Endothelial cell of umbilical vein (primary cell): ENCODE data around the gene GOLGA3. TPM values are rescaled to one million over a fixed set of nuclear protein-coding genes. Genes with fewer than 3 reads are reported as not detected.

ENCODE experiments used
- BruUV-seq: library from RNA; stranded (reverse); fragments of 400-500 nt; replicated peaks from 2 replicates; lab custom pipeline; 2021; lab: Mats Ljungman, UMichigan
- CTCF ChIA-PET: fragments of 300-600, 350-600 bp; sonication (Branson Sonifier 250); formaldehyde crosslinking; loops from one replicate; lab custom pipeline; 2021; ENCODE audit warnings: antibody characterized with exemption, inconsistent platforms; lab: Charles Lee
- POLR2A ChIA-PET: fragments of 300-600, 350-600 bp; sonication (Branson Sonifier 250); formaldehyde crosslinking; loops from one replicate; lab custom pipeline; 2021; ENCODE audit warnings: antibody characterized with exemption, inconsistent platforms; lab: Charles Lee
- DNase-seq: peaks from one replicate; pipeline ENCODE4 v3.0.0-alpha.2; 2011; ENCODE audit warnings: low read depth, low spot score
- FAIRE-seq: peaks from 2 replicates; lab custom pipeline; 2011; peaks lifted over from hg19 to GRCh38; lab: Jason Lieb, UNC
- H2AFZ ChIP-seq: 2 replicates; pipeline ENCODE4 v1.6.0; 2012; ENCODE audit warnings: low read depth, low read length, control low read depth, inconsistent platforms
- H3K27ac ChIP-seq: 2 replicates; pipeline ENCODE4 v1.5.1; 2011; ENCODE audit warnings: low read depth, mild to moderate bottlenecking, control low read depth, low read length, moderate library complexity; ENCODE audit not compliant: insufficient read depth
- H3K27me3 ChIP-seq, 2 experiments: 2 replicates each; pipeline versions ENCODE4 v1.6.0 to v1.6.1; 2011; ENCODE audit warnings: low read length in 2 of 2, mixed read lengths in 1 of 2; ENCODE audit not compliant: control insufficient read depth in 2 of 2, insufficient read depth in 2 of 2
- H3K36me3 ChIP-seq, 2 experiments: 2 replicates in 1 of 2; 3 replicates in 1 of 2; pipeline ENCODE4 v1.5.1; 2011; ENCODE audit warnings: low read length in 2 of 2, mild to moderate bottlenecking in 1 of 2, moderate library complexity in 1 of 2; ENCODE audit not compliant: control insufficient read depth in 2 of 2, insufficient read depth in 2 of 2; ENCODE audit errors: extremely low read depth in 1 of 2
- H3K4me1 ChIP-seq: 3 replicates; pipeline ENCODE4 v1.5.1; 2011; ENCODE audit warnings: mild to moderate bottlenecking, low read length; ENCODE audit not compliant: control insufficient read depth, insufficient read depth; ENCODE audit errors: extremely low read depth
- H3K4me2 ChIP-seq: 2 replicates; pipeline ENCODE4 v1.6.1; 2011; ENCODE audit warnings: low read length, control low read depth, mixed read lengths; ENCODE audit not compliant: insufficient read depth
- H3K4me3 ChIP-seq, 3 experiments: fragments of 200-600 bp in 1 of 3; sonication (generic), shearing (Covaris generic) in 1 of 3; replicated peaks in 1 of 3; 2 replicates each; pipeline ENCODE4 v1.5.1; 2011 to 2016; ENCODE audit warnings: control low read depth in 3 of 3, low read length in 3 of 3, mild to moderate bottlenecking in 2 of 3, inconsistent platforms in 1 of 3, low read depth in 1 of 3, moderate library complexity in 1 of 3; ENCODE audit not compliant: insufficient read depth in 1 of 3
- H3K79me2 ChIP-seq: 2 replicates; pipeline ENCODE4 v1.6.0; 2012; ENCODE audit warnings: low read length, inconsistent platforms; ENCODE audit not compliant: control insufficient read depth, insufficient read depth
- H3K9ac ChIP-seq: replicated peaks from 2 replicates; pipeline ENCODE3; 2011; ENCODE audit warnings: low read length, control low read depth; ENCODE audit not compliant: insufficient read depth; ENCODE audit errors: extremely low read depth
- H3K9me1 ChIP-seq: replicated peaks from 3 replicates; pipeline ENCODE4 v1.6.0; 2011; ENCODE audit warnings: mild to moderate bottlenecking, low read length; ENCODE audit not compliant: control insufficient read depth, insufficient read depth; ENCODE audit errors: extremely low read depth
- H3K9me3 ChIP-seq: replicated peaks from 2 replicates; pipeline ENCODE4 v1.5.1; 2012; ENCODE audit warnings: low read length, inconsistent platforms; ENCODE audit not compliant: control insufficient read depth, insufficient read depth
- H4K20me1 ChIP-seq: replicated peaks from 2 replicates; pipeline ENCODE3; 2011; ENCODE audit warnings: mild to moderate bottlenecking, low read length; ENCODE audit not compliant: control insufficient read depth, insufficient read depth; ENCODE audit errors: extremely low read depth
- CTCF ChIP-seq, 2 donors: IDR thresholded peaks; 1 replicate in 1 of 2; 2 replicates in 1 of 2; pipeline ENCODE4 v1.5.1; 2011; ENCODE audit warnings: low read length in 2 of 2, mild to moderate bottlenecking in 2 of 2, moderate library complexity in 2 of 2, control low read depth in 1 of 2, inconsistent platforms in 1 of 2, low read depth in 1 of 2; ENCODE audit not compliant: insufficient read depth in 1 of 2; ENCODE audit errors: extremely low read depth in 1 of 2
- EZH2 ChIP-seq: IDR thresholded peaks from 2 replicates; pipeline ENCODE4 v1.6.1; 2012; ENCODE audit warnings: borderline replicate concordance, low read depth, mild to moderate bottlenecking, moderate library complexity, low read length, inconsistent platforms; ENCODE audit not compliant: severe bottlenecking
- FOS ChIP-seq: IDR thresholded peaks from 2 replicates; pipeline ENCODE4 v1.6.1; 2011; ENCODE audit warnings: mild to moderate bottlenecking, low read length, moderate library complexity, borderline replicate concordance; ENCODE audit not compliant: insufficient read depth
- GATA2 ChIP-seq: IDR thresholded peaks from 2 replicates; pipeline ENCODE4 v1.7.0; 2011; ENCODE audit warnings: low read depth, mild to moderate bottlenecking, moderate library complexity, mixed read lengths, low read length; ENCODE audit not compliant: insufficient read length, insufficient read depth
- JUN ChIP-seq: IDR thresholded peaks from 2 replicates; pipeline ENCODE4 v1.6.1; 2011; ENCODE audit warnings: borderline replicate concordance, low read depth; ENCODE audit not compliant: insufficient read length, insufficient read depth
- MAX ChIP-seq: IDR thresholded peaks from 2 replicates; pipeline ENCODE4 v1.6.1; 2011; ENCODE audit not compliant: insufficient read depth, insufficient read length
- MYC ChIP-seq: IDR thresholded peaks from one replicate; pipeline ENCODE4 v1.6.1; 2011; ENCODE audit warnings: mild to moderate bottlenecking, low read depth, low read length
- POLR2A ChIP-seq: IDR thresholded peaks from 2 replicates; pipeline ENCODE4 v1.6.1; 2012; ENCODE audit warnings: low read depth, mild to moderate bottlenecking, control low read depth, low read length
- POLR2AphosphoS5 ChIP-seq: IDR thresholded peaks from 2 replicates; pipeline ENCODE4 v1.6.1; 2012; ENCODE audit warnings: low read depth, mild to moderate bottlenecking, control low read depth, low read length, moderate library complexity; ENCODE audit not compliant: insufficient read depth
- dilution Hi-C: fragments of 300-500 bp; cut with MboI; formaldehyde crosslinking; loops from one replicate; pipeline ENCODE4 v1.15.0; 2019; ENCODE audit warnings: low sequenced_read_pairs; ENCODE audit not compliant: extremely low pct_ligation_motif_present
- intact Hi-C: fragments of 100-400 bp; cut with micrococcal nuclease; formaldehyde crosslinking; loops from one replicate; pipeline ENCODE4 v1.10.0; 2022
- polyA plus RNA-seq, 4 experiments: library from polyadenylated mRNA; depleted of rRNA in 3 of 4; stranded (reverse) in 3 of 4; unstranded in 1 of 4; fragments of >200 nt; gene quantifications; 2 replicates each; pipeline versions ENCODE4 v1.2.1 to v1.2.3, GENCODE V29; 2011 to 2012; ENCODE audit warnings: missing spikeins in 1 of 4
- total RNA-seq: library from RNA; stranded (reverse); gene quantifications from 2 replicates; pipeline ENCODE4 v1.2.3, GENCODE V29; 2021

The GOLGA3 gene
- total and polyA plus RNA-seq, 2 donors (not counting 3 experiments of a cell fraction or from before 2014, with no cell fraction given): 18.4 to 86.0 TPM

GRCh38 chr12:132803125-132803524, 25.5 kb downstream of the GOLGA3 start:
- H3K4me1 ChIP-seq: no peaks in the 10 kb centered on the region
- no peak overlapping the region for H3K27ac ChIP-seq
- no peak for DNase-seq
- H3K9ac ChIP-seq: no peak overlapping the region
- ChIA-PET CTCF (no interaction called here), POLR2A (no interaction called here)
- H2AFZ ChIP-seq: no peak overlapping the region
- dilution Hi-C loops: no loop called here
- H4K20me1 ChIP-seq: no peaks in the 10 kb centered on the region
- H3K79me2 ChIP-seq: peaks cover 22% of the 10 kb centered on the region
- peaks cover 21 to 62% of the 10 kb centered on the region in 2 experiments for H3K36me3 ChIP-seq
- no peaks in the 10 kb centered on the region for H3K27me3 ChIP-seq
- BruUV-seq: no TSS peak
- intact Hi-C loops: no loop called here
- H3K9me3 ChIP-seq: no peaks in the 10 kb centered on the region
- H3K4me2 ChIP-seq: no peak overlapping the region
- FAIRE-seq: no peak
- H3K9me1 ChIP-seq: no peaks in the 10 kb centered on the region
- no peak for TF ChIP-seq JUN
- TF ChIP-seq FOS: no peak
- no peak for TF ChIP-seq POLR2AphosphoS5
- no peak for TF ChIP-seq CTCF (IDR thresholded peaks at IDR 0.05; ENCODE audit: extremely low read depth in 1 of 2, insufficient read depth in 1 of 2, low read depth in 1 of 2, low read length in 2 of 2)
- no peak for TF ChIP-seq MYC
- TF ChIP-seq MAX: no peak
- no peak for TF ChIP-seq POLR2A
- TF ChIP-seq GATA2: no peak
- no peak for TF ChIP-seq EZH2
- H3K4me3 ChIP-seq: no peak overlapping the region
